Neural progenitor cell (in vitro differentiated cells): ENCODE measurements around the gene PER2. TPM values are rescaled to one million over a fixed set of nuclear protein-coding genes. Genes with fewer than 3 reads are reported as not detected.

Source experiments
- DNase-seq: peaks from one replicate; pipeline ENCODE4 v3.0.0-alpha.2; 2016; ENCODE audit warnings: low spot score
- H2AFZ ChIP-seq: fragments of 200-600 bp; sonication (generic); replicated peaks from 2 replicates; pipeline ENCODE4 v1.6.1; 2016; ENCODE audit warnings: antibody characterized with exemption
- H3F3A ChIP-seq: fragments of 200-600 bp; sonication (generic); 2 replicates; pipeline ENCODE4 v1.6.1; 2016; ENCODE audit warnings: antibody characterized with exemption, low read depth
- H3K27ac ChIP-seq: fragments of 200-600 bp; sonication (generic); 2 replicates; pipeline ENCODE4 v1.5.1; 2016; ENCODE audit warnings: mild to moderate bottlenecking
- H3K27me3 ChIP-seq: fragments of 200-600 bp; sonication (generic); 2 replicates; pipeline ENCODE4 v1.6.1; 2016; ENCODE audit warnings: mild to moderate bottlenecking, moderate library complexity
- H3K36me3 ChIP-seq: fragments of 200-600 bp; sonication (generic); 2 replicates; pipeline ENCODE4 v1.5.1; 2016
- H3K4me1 ChIP-seq: fragments of 200-600 bp; sonication (generic); 2 replicates; pipeline ENCODE4 v1.6.1; 2016; ENCODE audit warnings: mixed run types
- H3K4me2 ChIP-seq: fragments of 200-600 bp; sonication (generic); 2 replicates; pipeline ENCODE4 v1.6.1; 2016
- H3K4me3 ChIP-seq: fragments of 200-600 bp; sonication (generic); 2 replicates; pipeline ENCODE4 v1.5.1; 2016
- H3K79me2 ChIP-seq: fragments of 200-600 bp; sonication (generic); 2 replicates; pipeline ENCODE4 v1.6.1; 2016; ENCODE audit warnings: low read depth
- H3K9ac ChIP-seq: fragments of 200-600 bp; sonication (generic); 2 replicates; pipeline ENCODE4 v1.6.1; 2016
- H3K9me3 ChIP-seq: fragments of 200-600 bp; sonication (generic); 2 replicates; pipeline ENCODE4 v1.5.1; 2016; ENCODE audit warnings: low read depth
- H4K20me1 ChIP-seq: fragments of 200-600 bp; sonication (generic); 2 replicates; pipeline ENCODE4 v1.6.1; 2016; ENCODE audit warnings: low read depth
- H3K27ac Mint-ChIP-seq: 3 replicates; pipeline ENCODE4 v1.8.0; 2021; ENCODE audit warnings: mixed read lengths
- H3K27me3 Mint-ChIP-seq: 2 replicates; pipeline ENCODE4 v1.8.0; 2022; ENCODE audit warnings: low read depth, mild to moderate bottlenecking, inconsistent platforms, moderate library complexity, mixed read lengths; ENCODE audit not compliant: insufficient read depth
- H3K36me3 Mint-ChIP-seq: 3 replicates; pipeline ENCODE4 v1.8.0; 2021; ENCODE audit warnings: mixed read lengths
- H3K4me1 Mint-ChIP-seq: 3 replicates; pipeline ENCODE4 v1.8.0; 2021; ENCODE audit warnings: mixed read lengths
- H3K4me3 Mint-ChIP-seq: 3 replicates; pipeline ENCODE4 v1.8.0; 2021; ENCODE audit warnings: mild to moderate bottlenecking, moderate library complexity, mixed read lengths
- H3K9me3 Mint-ChIP-seq: 3 replicates; pipeline ENCODE4 v1.8.0; 2020; ENCODE audit warnings: mixed read lengths
- CTCF ChIP-seq: fragments of 200-600 bp; sonication (generic); IDR thresholded peaks from 2 replicates; pipeline ENCODE4 v1.5.1; 2017; ENCODE audit warnings: antibody characterized with exemption, mild to moderate bottlenecking
- EZH2 ChIP-seq: fragments of 200-600 bp; sonication (generic); IDR thresholded peaks from 2 replicates; pipeline ENCODE4 v1.6.1; 2017; ENCODE audit warnings: antibody characterized with exemption, mild to moderate bottlenecking, moderate library complexity
- EZH2phosphoT487 ChIP-seq: fragments of 200-600 bp; sonication (generic); IDR thresholded peaks from 2 replicates; pipeline ENCODE4 v1.6.1; 2017; ENCODE audit warnings: antibody characterized with exemption
- total RNA-seq: library from RNA; depleted of rRNA; stranded (reverse); fragments of >200 nt; gene quantifications from 2 replicates; pipeline ENCODE4 v1.2.3, GENCODE V29; 2015; ENCODE audit warnings: low replicate concordance

PER2 gene
- total RNA-seq, 1 donor from 2014 or later: 1.4 TPM

GRCh38 chr2:238220274-238220891, 68.0 kb downstream of the PER2 start:
- Histone ChIP-seq H3K4me2 (no peak overlapping the region), H4K20me1 (no peaks in the 10 kb centered on the region), H3F3A (no peaks in the 10 kb centered on the region), H2AFZ (no peak overlapping the region), H3K9me3 (no peaks in the 10 kb centered on the region), H3K27ac (no peak overlapping the region), H3K4me3 (no peak overlapping the region), H3K79me2 (no peaks in the 10 kb centered on the region), H3K9ac (no peak overlapping the region), H3K36me3 (no peaks in the 10 kb centered on the region), H3K4me1 (peaks cover 8% of the 10 kb centered on the region), H3K27me3 (no peaks in the 10 kb centered on the region)
- Mint-ChIP-seq H3K27me3 (peaks cover 2% of the 10 kb centered on the region), H3K36me3 (no peaks in the 10 kb centered on the region), H3K27ac (no peak overlapping the region), H3K4me1 (peaks cover 13% of the 10 kb centered on the region), H3K9me3 (peaks cover 2% of the 10 kb centered on the region), H3K4me3 (no peak overlapping the region)
- no peak for DNase-seq
- TF ChIP-seq EZH2phosphoT487: no peak
- no peak for TF ChIP-seq CTCF
- no peak for TF ChIP-seq EZH2

GRCh38 chr2:238216651-238217184, 71.7 kb downstream of the PER2 start:
- Histone ChIP-seq H3K27ac (no peak overlapping the region), H3K79me2 (no peaks in the 10 kb centered on the region), H3K36me3 (no peaks in the 10 kb centered on the region), H3K9me3 (no peaks in the 10 kb centered on the region), H2AFZ (peak overlapping the region; percentile 89), H4K20me1 (no peaks in the 10 kb centered on the region), H3K9ac (no peak overlapping the region), H3F3A (no peaks in the 10 kb centered on the region), H3K4me2 (peak overlapping the region; percentile 32), H3K4me3 (no peak overlapping the region), H3K27me3 (peaks cover 5% of the 10 kb centered on the region), H3K4me1 (peaks cover 8% of the 10 kb centered on the region)
- Mint-ChIP-seq H3K27ac (peak overlapping the region; percentile 42), H3K4me1 (peaks cover 10% of the 10 kb centered on the region), H3K4me3 (no peak overlapping the region), H3K9me3 (peaks cover 8% of the 10 kb centered on the region), H3K36me3 (no peaks in the 10 kb centered on the region), H3K27me3 (peaks cover 2% of the 10 kb centered on the region)
- TF ChIP-seq CTCF: no peak
- no peak for TF ChIP-seq EZH2phosphoT487
- TF ChIP-seq EZH2: no peak
- DNase-seq: no peak

GRCh38 chr2:238207006-238207405, 81.4 kb downstream of the PER2 start:
- Histone ChIP-seq H3K27ac (no peak overlapping the region), H3K9me3 (no peaks in the 10 kb centered on the region), H2AFZ (no peak overlapping the region), H3K27me3 (peaks cover 30% of the 10 kb centered on the region), H3K79me2 (peaks cover 12% of the 10 kb centered on the region), H3K4me3 (no peak overlapping the region), H3K4me1 (no peaks in the 10 kb centered on the region), H3K36me3 (no peaks in the 10 kb centered on the region), H3F3A (peaks cover 14% of the 10 kb centered on the region), H4K20me1 (peaks cover 10% of the 10 kb centered on the region), H3K4me2 (no peak overlapping the region), H3K9ac (no peak overlapping the region)
- no peak overlapping the region for H3K4me3 Mint-ChIP-seq
- no peak for DNase-seq
- H3K27ac Mint-ChIP-seq: no peak overlapping the region
- TF ChIP-seq CTCF: no peak
- no peak for TF ChIP-seq EZH2phosphoT487
- no peak for TF ChIP-seq EZH2
- H3K4me1 Mint-ChIP-seq: peaks cover 9% of the 10 kb centered on the region
- peaks cover 9% of the 10 kb centered on the region for H3K36me3 Mint-ChIP-seq
- peaks cover 4% of the 10 kb centered on the region for H3K9me3 Mint-ChIP-seq
- no peaks in the 10 kb centered on the region for H3K27me3 Mint-ChIP-seq
